ENCODE results near the gene LRRK1. TPM values are rescaled to one million over a fixed set of nuclear protein-coding genes. Genes with fewer than 3 reads are reported as not detected.

The LRRK1 gene
- total RNA-seq, 4 donors from 2014 or later, result 52.7 to 107 (median 82.7) TPM

- H3K4me3 ChIP-seq, result no peak overlapping the region
- H3K4me1 ChIP-seq, result peaks cover 0 to 2% (median 0%) of the 10 kb centered on the region in 4 donors
- in situ Hi-C loops (cut with MboI; ENCODE audit: low pct_ligation_motif_present in 1 of 4, low pct_unique_long_range_greater_than_20kb in 1 of 4, low sequenced_read_pairs in 3 of 4), result no loop called here
- TF ChIP-seq, protein P1, sequence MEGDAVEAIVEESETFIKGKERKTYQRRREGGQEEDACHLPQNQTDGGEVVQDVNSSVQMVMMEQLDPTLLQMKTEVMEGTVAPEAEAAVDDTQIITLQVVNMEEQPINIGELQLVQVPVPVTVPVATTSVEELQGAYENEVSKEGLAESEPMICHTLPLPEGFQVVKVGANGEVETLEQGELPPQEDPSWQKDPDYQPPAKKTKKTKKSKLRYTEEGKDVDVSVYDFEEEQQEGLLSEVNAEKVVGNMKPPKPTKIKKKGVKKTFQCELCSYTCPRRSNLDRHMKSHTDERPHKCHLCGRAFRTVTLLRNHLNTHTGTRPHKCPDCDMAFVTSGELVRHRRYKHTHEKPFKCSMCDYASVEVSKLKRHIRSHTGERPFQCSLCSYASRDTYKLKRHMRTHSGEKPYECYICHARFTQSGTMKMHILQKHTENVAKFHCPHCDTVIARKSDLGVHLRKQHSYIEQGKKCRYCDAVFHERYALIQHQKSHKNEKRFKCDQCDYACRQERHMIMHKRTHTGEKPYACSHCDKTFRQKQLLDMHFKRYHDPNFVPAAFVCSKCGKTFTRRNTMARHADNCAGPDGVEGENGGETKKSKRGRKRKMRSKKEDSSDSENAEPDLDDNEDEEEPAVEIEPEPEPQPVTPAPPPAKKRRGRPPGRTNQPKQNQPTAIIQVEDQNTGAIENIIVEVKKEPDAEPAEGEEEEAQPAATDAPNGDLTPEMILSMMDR (IDR thresholded peaks at IDR 0.05), result no peak
- TF ChIP-seq EP300 (IDR thresholded peaks at IDR 0.05; ENCODE audit: low read depth) (no peak), POLR2A (IDR thresholded peaks at IDR 0.05) (no peak)
- peaks cover 0 to 10% (median 0%) of the 10 kb centered on the region in 4 donors for H3K36me3 ChIP-seq
- DNase-seq, result peak; percentile 3
- H3K27me3 ChIP-seq, result no peaks in the 10 kb centered on the region
- intact Hi-C loops (cut with DNase I; ENCODE audit: low total_unique reads), result no loop called here
- no peak overlapping the region for H3K27ac ChIP-seq
- WGBS, 2 donors (ENCODE audit: low coverage in 1 of 2), result 97 to 100% methylated on average over 2 to 4 of the region's 4 CpGs
- H3K9me3 ChIP-seq, result no peaks in the 10 kb centered on the region
These were observed 123.2 kb downstream of the LRRK1 start for GRCh38 chr15:101042320-101042719.

DNA sequence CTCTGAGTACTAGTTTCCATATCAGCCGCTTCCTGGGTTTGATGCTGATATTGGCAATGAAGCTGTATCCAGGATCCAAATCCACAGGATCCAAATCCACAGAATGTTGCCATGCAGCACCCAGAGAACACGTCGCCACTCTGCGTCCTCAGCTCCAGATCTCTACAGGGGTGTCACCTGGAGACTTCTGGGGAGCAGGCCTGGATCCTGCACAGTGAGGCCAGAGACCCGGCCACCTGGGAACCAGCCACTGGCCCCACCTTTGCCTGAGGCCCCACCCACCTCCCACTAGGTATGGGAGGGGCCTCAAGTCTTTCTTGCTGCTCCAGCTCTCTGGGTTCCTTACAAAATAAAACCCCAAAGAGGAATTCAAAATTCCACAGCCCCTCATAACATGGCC, 123.9 kb downstream of the LRRK1 start:
- no peaks in the 10 kb centered on the region for H3K27me3 ChIP-seq
- 100% methylated on average over 5 of the region's 5 CpGs; no CpG with 5 or more reads in 1 of the 2 donors for WGBS, 2 donors (ENCODE audit: low coverage in 1 of 2)
- no peak overlapping the region for H3K4me3 ChIP-seq
- peak; percentile 2 for DNase-seq
- in situ Hi-C loops (cut with MboI; ENCODE audit: low pct_ligation_motif_present in 1 of 4, low pct_unique_long_range_greater_than_20kb in 1 of 4, low sequenced_read_pairs in 3 of 4) (no loop called here), intact Hi-C loops (cut with DNase I; ENCODE audit: low total_unique reads) (no loop called here)
- TF ChIP-seq, protein P1 (IDR thresholded peaks at IDR 0.05), result no peak
- TF ChIP-seq POLR2A (IDR thresholded peaks at IDR 0.05) (no peak), POLR2AphosphoS5 (IDR thresholded peaks at IDR 0.05) (no peak), EP300 (IDR thresholded peaks at IDR 0.05; ENCODE audit: low read depth) (no peak)
- H3K4me1 ChIP-seq, result peaks cover 0 to 2% (median 0%) of the 10 kb centered on the region in 4 donors
- H3K27ac ChIP-seq, result no peak overlapping the region
- H3K36me3 ChIP-seq, result peaks cover 0 to 10% (median 0%) of the 10 kb centered on the region in 4 donors
- H3K9me3 ChIP-seq, result no peaks in the 10 kb centered on the region

GRCh38 chr15:101043911-101044624, 124.9 kb downstream of the LRRK1 start:
- in situ Hi-C loops (cut with MboI; ENCODE audit: low pct_ligation_motif_present in 1 of 4, low pct_unique_long_range_greater_than_20kb in 1 of 4, low sequenced_read_pairs in 3 of 4), result no loop called here
- H3K9me3 ChIP-seq, result no peaks in the 10 kb centered on the region
- intact Hi-C loops (cut with DNase I; ENCODE audit: low total_unique reads), result no loop called here
- TF ChIP-seq POLR2AphosphoS5 (IDR thresholded peaks at IDR 0.05) (no peak), EP300 (IDR thresholded peaks at IDR 0.05; ENCODE audit: low read depth) (no peak), POLR2A (IDR thresholded peaks at IDR 0.05) (no peak)
- TF ChIP-seq, protein P1 (IDR thresholded peaks at IDR 0.05), result no peak
- H3K36me3 ChIP-seq, result peaks cover 0 to 1% (median 0%) of the 10 kb centered on the region in 4 donors
- peak overlapping the region in 1 of 4 donors; percentile 22 for H3K27ac ChIP-seq
- peak; percentile 1 for DNase-seq
- H3K4me1 ChIP-seq, result peaks cover 0 to 2% (median 0%) of the 10 kb centered on the region in 4 donors
- H3K27me3 ChIP-seq, result no peaks in the 10 kb centered on the region
- WGBS, 2 donors (ENCODE audit: low coverage in 1 of 2), result 96 to 100% methylated on average over 1 to 13 of the region's 13 CpGs
- no peak overlapping the region for H3K4me3 ChIP-seq

DNA sequence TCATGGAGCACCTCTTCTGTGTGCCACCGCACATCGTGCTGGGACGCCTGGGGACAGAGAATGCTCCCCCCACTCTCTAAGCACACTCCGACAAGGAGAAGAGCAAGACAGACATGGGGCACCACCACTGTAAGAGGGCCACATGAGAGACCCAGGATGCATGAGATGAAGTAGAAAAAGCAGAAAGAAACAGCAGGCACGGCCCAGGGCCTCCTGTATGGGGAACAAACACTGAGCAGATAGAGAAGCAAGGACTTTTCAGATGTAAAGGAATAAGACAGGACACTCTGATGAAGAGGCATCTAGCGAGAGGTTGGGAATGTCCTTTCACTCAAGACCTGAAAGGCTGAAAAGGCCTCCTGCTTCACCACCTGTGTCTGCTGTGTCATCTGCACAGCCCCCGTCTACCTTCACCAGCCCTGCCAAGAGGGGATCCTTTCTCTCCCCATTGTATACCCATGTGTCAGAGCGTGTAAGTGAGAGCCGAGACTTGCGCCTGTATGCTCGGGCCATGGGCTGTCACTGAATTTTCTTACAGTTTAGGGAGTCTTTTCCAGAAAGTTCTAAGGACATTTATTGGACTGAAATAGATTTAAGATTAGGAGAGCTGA, 125.6 kb downstream of the LRRK1 start:
- no peaks in the 10 kb centered on the region for H3K9me3 ChIP-seq
- peak overlapping the region; percentile 22 to 53 (median 36) for H3K27ac ChIP-seq
- 93 to 95% methylated on average over 4 to 11 of the region's 11 CpGs for WGBS, 2 donors (ENCODE audit: low coverage in 1 of 2)
- peak; percentile 4 for DNase-seq
- H3K36me3 ChIP-seq, result no peaks in the 10 kb centered on the region
- H3K4me3 ChIP-seq, result no peak overlapping the region
- intact Hi-C loops (cut with DNase I; ENCODE audit: low total_unique reads), result no loop called here
- TF ChIP-seq POLR2A (IDR thresholded peaks at IDR 0.05), result no peak
- TF ChIP-seq, protein P1 (IDR thresholded peaks at IDR 0.05), result no peak
- no peak for TF ChIP-seq EP300 (IDR thresholded peaks at IDR 0.05; ENCODE audit: low read depth)
- no peak for TF ChIP-seq POLR2AphosphoS5 (IDR thresholded peaks at IDR 0.05)
- no peaks in the 10 kb centered on the region for H3K27me3 ChIP-seq
- peaks cover 0 to 2% (median 0%) of the 10 kb centered on the region in 4 donors for H3K4me1 ChIP-seq
- in situ Hi-C loops (cut with MboI; ENCODE audit: low pct_ligation_motif_present in 1 of 4, low pct_unique_long_range_greater_than_20kb in 1 of 4, low sequenced_read_pairs in 3 of 4), result no loop called here

Measured in transverse colon (tissue), 4 donors.